Measurements from ENCODE around the gene DCAF5. TPM values are rescaled to one million over a fixed set of nuclear protein-coding genes. Genes with fewer than 3 reads are reported as not detected.
"Not testable (repeated sequence)": the region's sequence is repeated elsewhere in the genome, so short reads cannot be mapped to it uniquely, and the experiment has no call there.

DCAF5 gene
- total RNA-seq, 2 donors from 2014 or later, result 52.3 to 53.5 TPM

DNA sequence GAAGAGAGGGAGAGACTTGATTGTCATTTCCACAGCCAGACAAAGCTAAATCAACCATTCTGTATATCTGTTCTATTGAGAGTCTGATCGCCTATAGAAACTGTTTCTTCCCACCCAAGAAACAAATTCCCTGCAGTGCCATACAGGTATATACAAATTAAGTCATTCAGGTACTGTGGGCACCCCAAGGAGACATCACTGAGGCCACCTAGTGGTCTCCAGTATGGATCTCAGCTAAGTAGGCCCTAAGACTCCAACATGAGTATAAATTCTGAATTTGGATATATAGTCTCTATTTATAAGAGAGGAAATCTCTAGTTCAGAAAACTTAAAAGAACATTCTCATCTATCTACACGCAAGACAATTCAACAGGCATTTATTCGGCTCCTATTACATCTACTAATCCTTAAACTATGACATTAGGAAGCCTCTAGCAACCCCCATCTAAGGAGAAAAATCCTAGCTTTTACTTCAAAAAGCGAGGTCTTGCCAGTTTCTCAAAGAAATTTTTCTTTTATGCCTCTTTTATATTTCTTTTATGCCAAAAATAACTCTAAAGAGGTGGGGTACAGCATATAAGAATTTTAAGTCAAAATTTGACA is 62.6 kb downstream of the DCAF5 start:
- Mint-ChIP-seq H3K27ac (no peak overlapping the region), H3K27me3 (ENCODE audit: low read depth) (no peaks in the 10 kb centered on the region), H3K4me1 (ENCODE audit: low read depth) (peaks cover 11% of the 10 kb centered on the region), H3K36me3 (ENCODE audit: insufficient read depth in 2 of 2) (peaks cover 3 to 4% of the 10 kb centered on the region in 2 donors), H3K4me3 (no peak overlapping the region), H3K9me3 (no peaks in the 10 kb centered on the region)
- DNase-seq (peak in 1 of 2 donors; percentile 16), ATAC-seq (replicated peaks in 1 of 2) (peak; percentile 53 to 72)

- ATAC-seq (replicated peaks in 1 of 2), result no peak
- Mint-ChIP-seq H3K36me3 (ENCODE audit: insufficient read depth in 2 of 2) (peaks cover 5 to 6% of the 10 kb centered on the region in 2 donors), H3K27me3 (ENCODE audit: low read depth) (no peaks in the 10 kb centered on the region), H3K27ac (no peak overlapping the region), H3K4me1 (ENCODE audit: low read depth) (peaks cover 11% of the 10 kb centered on the region), H3K9me3 (no peaks in the 10 kb centered on the region), H3K4me3 (no peak overlapping the region)
- DNase-seq, result no peak
These were observed 63.9 kb downstream of the DCAF5 start for GRCh38 chr14:69089046-69089445.

GRCh38 chr14:69088586-69088985 is 64.3 kb downstream of the DCAF5 start:
- H3K27ac Mint-ChIP-seq, result no peak overlapping the region
- H3K9me3 Mint-ChIP-seq, result no peaks in the 10 kb centered on the region

GRCh38 chr14:69087061-69087461 is 65.9 kb downstream of the DCAF5 start:
- Mint-ChIP-seq H3K27ac (no peak overlapping the region), H3K9me3 (no peaks in the 10 kb centered on the region), H3K27me3 (ENCODE audit: low read depth) (no peaks in the 10 kb centered on the region), H3K36me3 (ENCODE audit: insufficient read depth in 2 of 2) (peaks cover 7 to 8% of the 10 kb centered on the region in 2 donors), H3K4me3 (no peak overlapping the region), H3K4me1 (ENCODE audit: low read depth) (peaks cover 8% of the 10 kb centered on the region)
- ATAC-seq (replicated peaks in 1 of 2), result no peak
- DNase-seq, result no peak

More at GRCh38 chr14:69088586-69088985, 64.3 kb downstream of the DCAF5 start:
- H3K4me3 Mint-ChIP-seq, result no peak overlapping the region
- no peak for DNase-seq
- H3K4me1 Mint-ChIP-seq (ENCODE audit: low read depth), result peaks cover 12% of the 10 kb centered on the region
- H3K27me3 Mint-ChIP-seq (ENCODE audit: low read depth), result no peaks in the 10 kb centered on the region
- ATAC-seq (replicated peaks in 1 of 2), result no peak
- H3K36me3 Mint-ChIP-seq (ENCODE audit: insufficient read depth in 2 of 2), result peaks cover 5 to 6% of the 10 kb centered on the region in 2 donors

DNA sequence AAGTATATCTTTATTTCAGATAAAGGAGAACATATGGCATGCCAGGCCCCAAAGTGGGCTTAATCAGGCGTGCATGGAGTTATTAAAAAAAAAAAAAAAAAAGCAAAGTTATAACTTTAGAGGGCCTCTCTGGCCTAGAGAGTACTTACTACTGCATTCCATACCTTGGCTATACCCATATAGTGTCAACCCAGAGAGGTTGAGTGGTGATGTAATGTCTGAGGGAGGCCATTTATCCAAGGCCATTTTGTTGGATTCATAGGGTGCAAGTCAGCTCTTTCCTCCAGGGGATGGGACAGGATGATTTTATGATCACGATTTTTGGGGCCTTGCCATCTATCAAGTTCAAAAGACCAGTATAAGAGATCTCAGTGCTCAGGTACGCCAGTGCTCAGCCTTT is 66.4 kb downstream of the DCAF5 start:
- no peaks in the 10 kb centered on the region for H3K27me3 Mint-ChIP-seq (ENCODE audit: low read depth)
- no peak for ATAC-seq (replicated peaks in 1 of 2)
- no peaks in the 10 kb centered on the region for H3K9me3 Mint-ChIP-seq
- peak overlapping the region; percentile 58 for H3K27ac Mint-ChIP-seq
- H3K36me3 Mint-ChIP-seq (ENCODE audit: insufficient read depth in 2 of 2), result peaks cover 7 to 8% of the 10 kb centered on the region in 2 donors
- H3K4me1 Mint-ChIP-seq (ENCODE audit: low read depth), result peaks cover 8% of the 10 kb centered on the region
- no peak overlapping the region for H3K4me3 Mint-ChIP-seq
- DNase-seq, result no peak

DNA sequence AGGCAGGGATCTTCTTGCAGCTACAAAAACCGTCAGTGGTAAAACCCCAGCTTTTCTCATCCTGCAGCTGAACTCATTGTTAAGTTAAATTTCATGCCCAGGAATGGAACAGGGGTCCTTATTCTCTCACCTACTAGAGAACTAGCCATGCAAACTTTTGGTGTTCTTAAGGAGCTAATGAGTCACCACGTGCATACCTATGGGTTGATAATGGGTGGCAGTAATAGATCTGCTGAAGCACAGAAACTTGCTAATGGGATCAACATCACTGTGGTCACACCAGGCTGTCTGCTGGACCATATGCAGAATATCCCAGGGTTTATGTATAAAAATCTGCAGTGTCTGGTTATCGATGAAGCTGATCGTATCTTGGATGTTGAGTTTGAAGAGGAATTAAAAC is 68.9 kb downstream of the DCAF5 start:
- ATAC-seq (replicated peaks in 1 of 2) (no peak), DNase-seq (no peak)
- H3K27ac Mint-ChIP-seq, result no peak overlapping the region
- H3K9me3 Mint-ChIP-seq, result no peaks in the 10 kb centered on the region
- no peak overlapping the region for H3K4me3 Mint-ChIP-seq
- no peaks in the 10 kb centered on the region for H3K27me3 Mint-ChIP-seq (ENCODE audit: low read depth)
- peaks cover 19% of the 10 kb centered on the region for H3K4me1 Mint-ChIP-seq (ENCODE audit: low read depth)
- H3K36me3 Mint-ChIP-seq (ENCODE audit: insufficient read depth in 2 of 2), result peaks cover 3 to 8% of the 10 kb centered on the region in 2 donors

- DNase-seq, result no peak
- Mint-ChIP-seq H3K27ac (peak overlapping the region; percentile 38), H3K36me3 (ENCODE audit: insufficient read depth in 2 of 2) (peaks cover 3 to 8% of the 10 kb centered on the region in 2 donors), H3K4me3 (no peak overlapping the region), H3K4me1 (ENCODE audit: low read depth) (peaks cover 27% of the 10 kb centered on the region), H3K9me3 (no peaks in the 10 kb centered on the region), H3K27me3 (ENCODE audit: low read depth) (no peaks in the 10 kb centered on the region)
- ATAC-seq (replicated peaks in 1 of 2), result no peak
These were observed 69.7 kb downstream of the DCAF5 start for GRCh38 chr14:69083181-69083580.

DNA sequence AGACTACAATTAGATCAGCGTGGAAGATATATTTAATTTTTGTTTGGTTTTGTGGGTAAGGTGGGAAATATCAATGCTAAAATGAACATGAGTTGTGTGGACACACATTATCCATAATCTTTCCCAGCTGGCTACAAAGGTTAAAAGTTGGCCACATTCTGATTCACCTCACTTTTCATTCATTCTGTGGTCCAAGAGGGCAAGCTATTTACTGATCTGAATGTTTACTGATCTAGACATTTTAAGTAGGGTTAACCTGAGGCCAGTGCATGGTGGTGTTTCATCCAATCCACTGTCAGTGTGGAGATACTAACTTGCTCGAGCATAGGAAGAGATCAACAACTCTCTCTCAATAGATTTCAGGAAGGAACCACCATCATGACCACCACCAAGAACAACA is 71.6 kb downstream of the DCAF5 start:
- H3K4me1 Mint-ChIP-seq (ENCODE audit: low read depth), result peaks cover 31% of the 10 kb centered on the region
- no peak overlapping the region for H3K27ac Mint-ChIP-seq
- no peaks in the 10 kb centered on the region for H3K9me3 Mint-ChIP-seq
- no peak overlapping the region for H3K4me3 Mint-ChIP-seq
- no peaks in the 10 kb centered on the region for H3K27me3 Mint-ChIP-seq (ENCODE audit: low read depth)
- peaks cover 3 to 8% of the 10 kb centered on the region in 2 donors for H3K36me3 Mint-ChIP-seq (ENCODE audit: insufficient read depth in 2 of 2)
- DNase-seq (no peak), ATAC-seq (replicated peaks in 1 of 2) (no peak)

- ATAC-seq (replicated peaks in 1 of 2) (no peak), DNase-seq (no peak)
- Mint-ChIP-seq H3K27me3 (ENCODE audit: low read depth) (no peaks in the 10 kb centered on the region), H3K36me3 (ENCODE audit: insufficient read depth in 2 of 2) (peaks cover 3 to 6% of the 10 kb centered on the region in 2 donors), H3K4me1 (ENCODE audit: low read depth) (peaks cover 31% of the 10 kb centered on the region), H3K9me3 (no peaks in the 10 kb centered on the region), H3K4me3 (no peak overlapping the region), H3K27ac (peak overlapping the region; percentile 66)
These were observed 73.2 kb downstream of the DCAF5 start for GRCh38 chr14:69079747-69080146.

DNA sequence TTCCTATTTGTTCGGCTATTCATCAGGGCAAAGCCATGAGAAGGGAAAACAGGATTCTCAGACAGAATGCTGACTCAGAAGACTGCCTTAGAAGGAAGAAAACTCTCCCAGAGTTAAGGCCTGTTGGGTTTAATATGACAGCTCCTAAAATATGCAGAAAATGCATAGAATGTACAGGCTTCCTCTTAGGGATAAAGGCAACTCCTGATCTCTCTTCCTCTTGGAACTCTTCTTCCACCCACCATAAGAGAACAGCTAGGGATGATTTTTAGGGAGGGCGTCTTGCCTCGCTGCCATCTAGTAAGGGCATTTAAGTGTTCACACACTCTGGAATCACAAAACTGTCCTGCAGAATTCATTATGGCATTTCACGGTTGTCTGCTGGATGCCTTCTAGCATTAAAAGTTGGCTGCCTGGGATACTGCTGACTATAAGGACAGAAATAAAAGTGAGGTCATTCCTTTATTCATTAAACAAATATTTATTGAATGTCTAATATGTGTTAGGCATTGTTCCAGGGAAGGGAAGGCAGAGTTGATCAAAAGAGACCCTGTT is 73.7 kb downstream of the DCAF5 start:
- Mint-ChIP-seq H3K27ac (peak overlapping the region; percentile 66), H3K27me3 (ENCODE audit: low read depth) (no peaks in the 10 kb centered on the region), H3K36me3 (ENCODE audit: insufficient read depth in 2 of 2) (peaks cover 3 to 6% of the 10 kb centered on the region in 2 donors), H3K4me1 (ENCODE audit: low read depth) (peaks cover 33% of the 10 kb centered on the region), H3K9me3 (no peaks in the 10 kb centered on the region), H3K4me3 (no peak overlapping the region)
- ATAC-seq (replicated peaks in 1 of 2) (no peak), DNase-seq (no peak)

DNA sequence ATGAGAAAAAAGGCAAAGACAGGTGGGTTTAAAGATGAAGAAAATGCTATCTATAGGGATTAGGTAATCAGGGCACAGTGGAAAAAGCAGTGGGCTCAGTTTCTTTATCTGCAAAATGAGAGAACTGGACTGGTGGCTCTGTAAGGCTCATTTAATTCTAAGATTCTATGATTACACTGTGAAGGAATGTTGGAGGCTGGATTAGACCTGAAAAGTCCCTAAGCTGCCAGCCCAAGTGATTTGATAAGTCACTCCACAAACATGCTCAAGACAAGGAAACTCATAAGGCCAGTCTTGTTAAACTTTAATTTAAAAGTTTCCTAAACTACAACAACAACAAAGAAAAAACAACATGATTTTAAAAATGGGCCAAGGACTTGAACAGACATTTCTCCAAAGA is 75.1 kb downstream of the DCAF5 start:
- Mint-ChIP-seq H3K4me3 (no peak overlapping the region), H3K4me1 (ENCODE audit: low read depth) (peaks cover 37% of the 10 kb centered on the region), H3K36me3 (ENCODE audit: insufficient read depth in 2 of 2) (peaks cover 2 to 3% of the 10 kb centered on the region in 2 donors), H3K27ac (no peak overlapping the region), H3K27me3 (ENCODE audit: low read depth) (no peaks in the 10 kb centered on the region), H3K9me3 (no peaks in the 10 kb centered on the region)
- DNase-seq, result no peak
- no peak for ATAC-seq (replicated peaks in 1 of 2)

DNA sequence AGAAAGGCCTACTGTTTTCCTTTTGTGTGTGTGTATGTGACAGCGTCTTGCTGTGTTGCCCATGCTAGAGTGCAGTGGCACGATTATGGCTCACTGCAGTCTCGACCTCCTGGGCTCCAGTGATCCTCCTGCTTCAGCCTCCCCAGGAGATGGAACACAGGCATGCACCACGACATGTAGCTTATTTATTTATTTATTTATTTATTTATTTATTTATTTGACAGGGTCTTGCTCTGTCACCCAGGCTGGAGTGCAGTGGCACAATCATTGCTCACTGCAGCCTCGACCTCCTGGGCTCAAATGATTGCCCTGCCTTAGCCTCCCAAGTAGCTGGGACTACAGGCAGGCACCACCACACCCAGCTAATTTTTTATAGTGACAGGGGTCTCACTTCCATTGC is 75.7 kb downstream of the DCAF5 start:
- H3K27me3 Mint-ChIP-seq (ENCODE audit: low read depth); H3K4me3 Mint-ChIP-seq; DNase-seq; ATAC-seq (replicated peaks in 1 of 2); H3K36me3 Mint-ChIP-seq (ENCODE audit: insufficient read depth in 2 of 2); H3K9me3 Mint-ChIP-seq; H3K27ac Mint-ChIP-seq: not testable (repeated sequence)
- H3K4me1 Mint-ChIP-seq (ENCODE audit: low read depth), result peaks cover 42% of the 10 kb centered on the region

DNA sequence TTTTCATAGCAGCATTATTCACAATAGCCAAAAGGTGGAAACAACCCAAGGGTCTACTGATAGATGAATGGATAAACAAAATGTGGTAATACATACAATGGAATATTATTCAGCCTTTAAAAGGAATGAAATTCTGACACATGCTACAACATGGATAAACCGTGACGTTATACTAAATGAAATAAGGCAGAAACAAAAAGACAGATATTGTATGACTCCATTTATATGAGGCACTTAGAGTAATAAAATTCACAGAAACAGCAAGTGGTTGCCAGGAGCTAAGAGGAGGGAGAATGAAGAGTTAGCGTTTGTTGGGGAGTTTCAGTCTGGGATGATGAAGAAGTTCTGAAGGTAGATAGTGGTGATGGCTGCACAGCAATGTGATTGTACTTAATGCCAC is 76.6 kb downstream of the DCAF5 start:
- peaks cover 2 to 3% of the 10 kb centered on the region in 2 donors for H3K36me3 Mint-ChIP-seq (ENCODE audit: insufficient read depth in 2 of 2)
- peaks cover 42% of the 10 kb centered on the region for H3K4me1 Mint-ChIP-seq (ENCODE audit: low read depth)
- no peaks in the 10 kb centered on the region for H3K9me3 Mint-ChIP-seq
- no peak overlapping the region for H3K27ac Mint-ChIP-seq
- DNase-seq, result no peak
- no peak for ATAC-seq (replicated peaks in 1 of 2)
- H3K4me3 Mint-ChIP-seq, result no peak overlapping the region
- no peaks in the 10 kb centered on the region for H3K27me3 Mint-ChIP-seq (ENCODE audit: low read depth)

GRCh38 chr14:69073915-69074314 is 79.0 kb downstream of the DCAF5 start:
- H3K27ac Mint-ChIP-seq, result peak overlapping the region; percentile 11
- peaks cover 0 to 3% of the 10 kb centered on the region in 2 donors for H3K36me3 Mint-ChIP-seq (ENCODE audit: insufficient read depth in 2 of 2)
- ATAC-seq (replicated peaks in 1 of 2) (no peak), DNase-seq (no peak)
- H3K27me3 Mint-ChIP-seq (ENCODE audit: low read depth), result no peaks in the 10 kb centered on the region
- H3K9me3 Mint-ChIP-seq, result no peaks in the 10 kb centered on the region
- no peak overlapping the region for H3K4me3 Mint-ChIP-seq
- peaks cover 30% of the 10 kb centered on the region for H3K4me1 Mint-ChIP-seq (ENCODE audit: low read depth)

Data from activated T-cell treated with anti-CD3 and anti-CD28 coated beads, Interleukin-2, amount 50 U/mL, for 72 hours (primary cell).